ENCODE measurements around the gene FAM217B.

DNA sequence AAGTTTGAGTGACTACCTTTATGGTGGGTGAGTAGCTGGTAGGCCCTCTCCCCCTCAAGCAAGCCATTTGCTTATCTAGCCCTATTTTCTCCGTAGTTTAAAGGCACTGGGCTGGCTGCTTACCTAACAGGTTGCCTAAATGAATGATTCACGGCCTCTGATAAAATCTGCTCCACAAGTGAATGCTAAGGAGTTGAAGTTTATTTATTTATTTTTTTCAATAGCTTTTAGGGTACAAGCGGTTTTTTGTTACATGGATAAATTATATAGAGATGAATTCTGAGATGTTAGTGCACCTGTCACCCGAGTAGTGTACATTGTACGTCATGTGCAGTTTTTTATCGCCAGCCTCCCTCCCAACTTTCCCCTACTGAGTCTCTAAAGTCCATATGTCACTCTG lies 9.7 kb downstream of the FAM217B start:
- no peak for TF ChIP-seq POLR2AphosphoS5 (IDR thresholded peaks at IDR 0.05; ENCODE audit: low read depth)
- TF ChIP-seq, protein P1, sequence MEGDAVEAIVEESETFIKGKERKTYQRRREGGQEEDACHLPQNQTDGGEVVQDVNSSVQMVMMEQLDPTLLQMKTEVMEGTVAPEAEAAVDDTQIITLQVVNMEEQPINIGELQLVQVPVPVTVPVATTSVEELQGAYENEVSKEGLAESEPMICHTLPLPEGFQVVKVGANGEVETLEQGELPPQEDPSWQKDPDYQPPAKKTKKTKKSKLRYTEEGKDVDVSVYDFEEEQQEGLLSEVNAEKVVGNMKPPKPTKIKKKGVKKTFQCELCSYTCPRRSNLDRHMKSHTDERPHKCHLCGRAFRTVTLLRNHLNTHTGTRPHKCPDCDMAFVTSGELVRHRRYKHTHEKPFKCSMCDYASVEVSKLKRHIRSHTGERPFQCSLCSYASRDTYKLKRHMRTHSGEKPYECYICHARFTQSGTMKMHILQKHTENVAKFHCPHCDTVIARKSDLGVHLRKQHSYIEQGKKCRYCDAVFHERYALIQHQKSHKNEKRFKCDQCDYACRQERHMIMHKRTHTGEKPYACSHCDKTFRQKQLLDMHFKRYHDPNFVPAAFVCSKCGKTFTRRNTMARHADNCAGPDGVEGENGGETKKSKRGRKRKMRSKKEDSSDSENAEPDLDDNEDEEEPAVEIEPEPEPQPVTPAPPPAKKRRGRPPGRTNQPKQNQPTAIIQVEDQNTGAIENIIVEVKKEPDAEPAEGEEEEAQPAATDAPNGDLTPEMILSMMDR (IDR thresholded peaks at IDR 0.05; ENCODE audit: insufficient read depth, low read length): no peak

Data from HL-60 (cell line).